Mononuclear cell (primary cell): ENCODE data around the gene PTF1A. TPM values are rescaled to one million over a fixed set of nuclear protein-coding genes. Genes with fewer than 3 reads are reported as not detected.

Source experiments
- H3K27me3 ChIP-seq: 2 replicates; pipeline ENCODE4 v1.6.0; 2011; ENCODE audit warnings: low read length, control low read depth; ENCODE audit not compliant: insufficient read depth
- H3K4me1 ChIP-seq: 2 replicates; pipeline ENCODE4 v1.5.1; 2011; ENCODE audit warnings: mild to moderate bottlenecking, low read length, control low read depth; ENCODE audit not compliant: insufficient read depth
- H3K4me3 ChIP-seq: 2 replicates; pipeline ENCODE4 v1.5.1; 2011; ENCODE audit warnings: mild to moderate bottlenecking, low read length, moderate library complexity
- H3K9me3 ChIP-seq: 2 replicates; pipeline ENCODE4 v1.5.1; 2011; ENCODE audit warnings: low read depth, mild to moderate bottlenecking, control low read depth, low read length
- total RNA-seq: library from RNA; depleted of rRNA; stranded (reverse); fragments of >200 nt; gene quantifications from one replicate; pipeline ENCODE4 v1.2.3, GENCODE V29; 2012

Gene PTF1A
- not detected for total RNA-seq

- Histone ChIP-seq H3K4me1 (no peaks in the 10 kb centered on the region), H3K9me3 (no peaks in the 10 kb centered on the region), H3K4me3 (no peak within 1 kb of the TSS), H3K27me3 (peaks cover 76% of the 10 kb centered on the region)
Measured at GRCh38 chr10:23191764-23192711, at the start of gene PTF1A. Gene PTF1A (plus strand): TSS chr10:23192312. CDS start chr10:23192531, 219 bp downstream.

GRCh38 chr10:23146258-23146657 is 45.9 kb upstream of the PTF1A start:
- Histone ChIP-seq H3K27me3 (no peaks in the 10 kb centered on the region), H3K4me3 (no peak overlapping the region), H3K9me3 (no peaks in the 10 kb centered on the region), H3K4me1 (no peaks in the 10 kb centered on the region)

- H3K4me3 ChIP-seq = no peak overlapping the region
- H3K27me3 ChIP-seq = no peaks in the 10 kb centered on the region
- H3K4me1 ChIP-seq = no peaks in the 10 kb centered on the region
- H3K9me3 ChIP-seq = no peaks in the 10 kb centered on the region
Measured at GRCh38 chr10:23147035-23147434, 45.1 kb upstream of the PTF1A start.

GRCh38 chr10:23148214-23148613 is 43.9 kb upstream of the PTF1A start:
- Histone ChIP-seq H3K9me3 (no peaks in the 10 kb centered on the region), H3K4me3 (no peak overlapping the region), H3K27me3 (no peaks in the 10 kb centered on the region), H3K4me1 (no peaks in the 10 kb centered on the region)

- Histone ChIP-seq H3K4me3 (no peak overlapping the region), H3K27me3 (no peaks in the 10 kb centered on the region), H3K4me1 (no peaks in the 10 kb centered on the region), H3K9me3 (no peaks in the 10 kb centered on the region)
Measured at GRCh38 chr10:23150091-23150490, 42.0 kb upstream of the PTF1A start.

GRCh38 chr10:23150610-23151009 is 41.5 kb upstream of the PTF1A start:
- H3K4me3 ChIP-seq = no peak overlapping the region
- H3K27me3 ChIP-seq = no peaks in the 10 kb centered on the region
- H3K4me1 ChIP-seq = no peaks in the 10 kb centered on the region
- no peaks in the 10 kb centered on the region for H3K9me3 ChIP-seq

- H3K9me3 ChIP-seq = no peaks in the 10 kb centered on the region
- no peaks in the 10 kb centered on the region for H3K4me1 ChIP-seq
- H3K27me3 ChIP-seq = no peaks in the 10 kb centered on the region
- no peak overlapping the region for H3K4me3 ChIP-seq
Measured at GRCh38 chr10:23151071-23151470, 41.0 kb upstream of the PTF1A start.

GRCh38 chr10:23155169-23155568 is 36.9 kb upstream of the PTF1A start:
- Histone ChIP-seq H3K4me1 (no peaks in the 10 kb centered on the region), H3K4me3 (no peak overlapping the region), H3K27me3 (no peaks in the 10 kb centered on the region), H3K9me3 (no peaks in the 10 kb centered on the region)

- H3K27me3 ChIP-seq = no peaks in the 10 kb centered on the region
- no peaks in the 10 kb centered on the region for H3K4me1 ChIP-seq
- no peak overlapping the region for H3K4me3 ChIP-seq
- H3K9me3 ChIP-seq = no peaks in the 10 kb centered on the region
Measured at GRCh38 chr10:23156447-23157150, 35.5 kb upstream of the PTF1A start.

GRCh38 chr10:23157239-23157681 is 34.9 kb upstream of the PTF1A start:
- Histone ChIP-seq H3K4me1 (no peaks in the 10 kb centered on the region), H3K27me3 (no peaks in the 10 kb centered on the region), H3K9me3 (no peaks in the 10 kb centered on the region), H3K4me3 (no peak overlapping the region)

GRCh38 chr10:23157691-23158369 is 34.3 kb upstream of the PTF1A start:
- H3K4me3 ChIP-seq = no peak overlapping the region

GRCh38 chr10:23158370-23158769 is 33.7 kb upstream of the PTF1A start:
- Histone ChIP-seq H3K9me3 (no peaks in the 10 kb centered on the region), H3K4me3 (no peak overlapping the region), H3K27me3 (no peaks in the 10 kb centered on the region), H3K4me1 (no peaks in the 10 kb centered on the region)

More at GRCh38 chr10:23157691-23158369, 34.3 kb upstream of the PTF1A start:
- Histone ChIP-seq H3K9me3 (no peaks in the 10 kb centered on the region), H3K27me3 (no peaks in the 10 kb centered on the region), H3K4me1 (no peaks in the 10 kb centered on the region)

GRCh38 chr10:23171232-23171876 is 20.8 kb upstream of the PTF1A start:
- Histone ChIP-seq H3K27me3 (peaks cover 65% of the 10 kb centered on the region), H3K9me3 (no peaks in the 10 kb centered on the region), H3K4me1 (no peaks in the 10 kb centered on the region), H3K4me3 (no peak overlapping the region)

- Histone ChIP-seq H3K4me3 (no peak overlapping the region), H3K27me3 (peaks cover 74% of the 10 kb centered on the region), H3K4me1 (no peaks in the 10 kb centered on the region), H3K9me3 (no peaks in the 10 kb centered on the region)
Measured at GRCh38 chr10:23172429-23173213, 19.5 kb upstream of the PTF1A start.
